Smooth muscle cell of the umbilical artery (primary cell): Measurements from ENCODE around the gene FAM222A. TPM values are rescaled to one million over a fixed set of nuclear protein-coding genes. Genes with fewer than 3 reads are reported as not detected.

ENCODE experiments used
- total RNA-seq: library from RNA; depleted of rRNA; stranded (reverse); fragments of >200 nt; gene quantifications from 2 replicates; pipeline ENCODE4 v1.2.3, GENCODE V29; 2014

FAM222A gene
- 0.30 and 0.42 TPM in 2 replicates for total RNA-seq

DNA sequence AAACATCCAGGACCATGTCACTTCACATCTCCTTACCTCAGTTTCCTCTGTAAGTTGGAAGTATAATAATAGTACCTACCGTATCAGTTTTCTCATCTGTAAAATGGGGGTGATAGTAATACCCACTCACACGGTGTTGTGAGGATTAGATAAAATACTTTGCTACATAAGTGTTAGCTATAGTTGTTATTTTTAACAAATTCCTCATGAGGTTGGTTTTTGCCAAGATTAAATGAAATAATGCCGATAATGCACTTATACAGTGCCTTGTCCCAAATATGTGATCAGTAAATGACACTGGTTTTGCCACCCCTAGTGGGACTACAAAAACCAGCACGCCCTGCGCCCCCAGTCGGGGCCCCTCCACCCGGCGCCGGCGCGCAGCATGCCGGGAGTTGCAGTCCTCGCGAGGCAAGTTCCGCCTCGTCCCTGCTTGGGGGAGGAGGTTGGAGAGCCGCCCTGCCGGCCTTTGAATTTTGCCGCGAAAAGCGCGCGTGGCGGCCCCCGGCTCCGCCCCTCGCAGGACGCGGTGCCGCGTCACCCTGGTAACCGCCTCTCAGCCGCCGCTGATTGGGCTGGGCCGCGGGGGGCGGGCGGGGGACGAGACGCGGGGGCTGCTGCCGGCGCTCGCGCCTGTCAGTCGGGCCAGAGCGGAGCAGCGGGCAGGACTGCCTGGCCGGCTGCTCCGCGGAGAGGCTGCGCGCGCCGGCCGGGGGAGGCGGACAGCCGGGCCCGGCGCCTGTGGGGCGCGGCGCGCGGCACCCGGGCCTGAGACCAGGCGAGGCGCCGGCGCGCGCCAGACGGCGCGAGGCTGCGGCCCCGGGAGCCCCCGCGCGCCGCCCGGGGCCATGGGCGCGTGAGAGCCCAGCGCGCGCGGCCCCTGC is at the start of gene FAM222A:
Gene FAM222A, plus strand, starts transcription at position 639 of the 884 bp plus-strand sequence. CDS start 30,322 bp downstream, outside the sequence.

Other genes starting within 250 kb of the FAM222A start
- 72.5 and 82.8 TPM in 2 replicates for gene KCTD10, start 236.5 kb upstream of the FAM222A start, total RNA-seq
- 53.4 and 83.6 TPM in 2 replicates for gene UBE3B, start 236.2 kb upstream of the FAM222A start, total RNA-seq
- gene MMAB, start 140.3 kb upstream of the FAM222A start, total RNA-seq = 21.0 and 33.3 TPM in 2 replicates
- 17.5 and 27.1 TPM in 2 replicates for gene MVK, start 140.0 kb upstream of the FAM222A start, total RNA-seq
- 0.30 and 0.32 TPM in 2 replicates for gene TRPV4, start 119.6 kb downstream of the FAM222A start, total RNA-seq
- 56.1 and 62.1 TPM in 2 replicates for gene GLTP, start 166.7 kb downstream of the FAM222A start, total RNA-seq
- gene TCHP, start 186.4 kb downstream of the FAM222A start, total RNA-seq = 7.4 and 12.2 TPM in 2 replicates